Kidney capillary endothelial cell (primary cell): Measurements from ENCODE around the gene FGFR3.

ENCODE experiments used
- DNase-seq: peaks from one replicate; pipeline ENCODE4 v3.0.0-alpha.2; 2018; ENCODE audit warnings: low spot score

FGFR3 gene

GRCh38 chr4:1770791-1771231 lies 22.3 kb upstream of the FGFR3 start:
- no peak for DNase-seq

- no peak for DNase-seq
Observed at GRCh38 chr4:1771555-1772305, 21.4 kb upstream of the FGFR3 start.

GRCh38 chr4:1772853-1773538 lies 20.1 kb upstream of the FGFR3 start:
- DNase-seq, result no peak

- no peak for DNase-seq
Observed at GRCh38 chr4:1773754-1774153, 19.3 kb upstream of the FGFR3 start.

- DNase-seq, result no peak
Observed at GRCh38 chr4:1775731-1776500, 17.2 kb upstream of the FGFR3 start.

GRCh38 chr4:1776521-1777161 lies 16.5 kb upstream of the FGFR3 start:
- no peak for DNase-seq

- peak; percentile 22 for DNase-seq
Observed at GRCh38 chr4:1777822-1778641, 15.1 kb upstream of the FGFR3 start.

- DNase-seq, result no peak
Observed at GRCh38 chr4:1778642-1779392, 14.3 kb upstream of the FGFR3 start.

- DNase-seq, result no peak
Observed at GRCh38 chr4:1779588-1780382, 13.3 kb upstream of the FGFR3 start.

- DNase-seq, result no peak
Observed at GRCh38 chr4:1780435-1780834, 12.7 kb upstream of the FGFR3 start.

GRCh38 chr4:1783015-1783414 lies 10.1 kb upstream of the FGFR3 start:
- no peak for DNase-seq

- DNase-seq, result no peak
Observed at GRCh38 chr4:1783970-1784369, 9.1 kb upstream of the FGFR3 start.

- DNase-seq, result no peak
Observed at GRCh38 chr4:1784395-1784788, 8.7 kb upstream of the FGFR3 start.

GRCh38 chr4:1784789-1785591 lies 8.1 kb upstream of the FGFR3 start:
- no peak for DNase-seq

- no peak for DNase-seq
Observed at GRCh38 chr4:1785592-1785991, 7.5 kb upstream of the FGFR3 start.

GRCh38 chr4:1786544-1787362 lies 6.3 kb upstream of the FGFR3 start:
- DNase-seq, result no peak

- no peak for DNase-seq
Observed at GRCh38 chr4:1787411-1788077, 5.5 kb upstream of the FGFR3 start.
